Prostate gland (tissue), 2 donors: ENCODE results near the gene RTBDN. TPM values are rescaled to one million over a fixed set of nuclear protein-coding genes. Genes with fewer than 3 reads are reported as not detected.

Experiments used
- DNase-seq: peaks from one replicate; pipeline ENCODE4 v3.0.0-alpha.2; 2019; ENCODE audit warnings: low spot score
- H3K27ac ChIP-seq, 2 donors: fragments of 200-600 bp; sonication (generic); 2 replicates each; pipeline ENCODE4 v1.5.1; 2017 to 2019
- H3K27me3 ChIP-seq: fragments of 200-600 bp; sonication (generic); replicated peaks from 2 replicates; pipeline ENCODE4 v1.5.1; 2019; ENCODE audit not compliant: insufficient read depth
- H3K36me3 ChIP-seq, 2 donors: fragments of 200-600 bp; sonication (generic); 1 replicate in 1 of 2; 2 replicates in 1 of 2; pipeline versions ENCODE4 v1.5.1 to v1.8.1; 2017 to 2019
- H3K4me1 ChIP-seq: fragments of 200-600 bp; sonication (generic); replicated peaks from 2 replicates; pipeline ENCODE4 v1.5.1; 2019
- H3K4me3 ChIP-seq, 2 donors: fragments of 200-600 bp; sonication (generic); 2 replicates each; pipeline ENCODE4 v1.5.1; 2017 to 2019
- H3K9me3 ChIP-seq: fragments of 200-600 bp; sonication (generic); 2 replicates; pipeline ENCODE4 v1.5.1; 2017
- CTCF ChIP-seq, 4 experiments: fragments of 200-600 bp in 2 of 4; fragments of 450-650 bp in 2 of 4; sonication (generic) in 2 of 4; IDR thresholded peaks; 1 replicate in 3 of 4; 2 replicates in 1 of 4; pipeline ENCODE4 v1.5.1; 2016 to 2019; ENCODE audit warnings: antibody characterized with exemption in 4 of 4, mild to moderate bottlenecking in 2 of 4, moderate library complexity in 2 of 4
- POLR2A ChIP-seq: fragments of 450-650 bp; IDR thresholded peaks from one replicate; pipeline ENCODE4 v1.6.1; 2016; ENCODE audit warnings: antibody characterized with exemption, mild to moderate bottlenecking
- POLR2AphosphoS5 ChIP-seq: sonication (generic); formaldehyde crosslinking; IDR thresholded peaks from one replicate; pipeline ENCODE4 v1.6.1; 2017; ENCODE audit warnings: antibody characterized with exemption
- WGBS: methylation state at CpG from one replicate; pipeline ENCODE4 v1.1.5; 2018; 5-methylcytosine and 5-hydroxymethylcytosine counted together
- intact Hi-C: fragments of 100-400 bp; cut with DNase I; formaldehyde crosslinking; loops from one replicate; pipeline ENCODE4 v1.14.2; 2022
- total RNA-seq, 2 donors: library from RNA; depleted of rRNA; stranded (reverse); fragments of >200 nt; gene quantifications; one replicate each; pipeline ENCODE4 v1.1.0, GENCODE V29; 2016

RTBDN gene
- total RNA-seq, 2 donors from 2014 or later, result 1.1 TPM; not detected in 1

DNA sequence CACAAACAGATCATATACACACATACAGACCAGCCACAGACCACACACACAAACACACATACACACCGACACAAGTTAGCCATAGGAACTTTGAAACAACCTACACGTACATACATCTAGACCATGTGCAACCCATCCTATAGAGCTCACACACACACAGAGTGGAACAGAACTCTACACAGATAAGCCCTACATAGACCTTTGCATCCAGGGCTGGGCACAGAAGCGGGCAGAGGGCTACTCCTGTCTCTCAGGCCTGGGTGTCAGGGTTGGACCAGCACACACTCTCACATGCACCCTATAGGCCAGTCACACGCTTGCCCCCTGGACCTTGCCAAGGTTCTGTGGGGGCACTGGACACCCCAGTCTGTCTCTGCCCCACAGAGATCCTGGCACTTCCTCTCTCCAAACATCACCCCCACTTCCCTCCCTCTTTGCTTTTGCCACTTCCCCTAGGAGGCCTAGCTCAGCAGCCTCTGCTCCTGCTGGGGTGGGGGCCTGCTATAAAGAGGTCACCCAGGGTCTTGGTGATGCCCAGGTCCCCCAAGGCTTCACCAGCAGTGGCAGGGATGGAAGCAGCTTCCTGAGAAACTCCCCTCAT, 48.8 kb downstream of the RTBDN start:
- no peak overlapping the region for H3K4me3 ChIP-seq
- TF ChIP-seq POLR2A, result no peak
- TF ChIP-seq POLR2AphosphoS5, result no peak
- no peak for TF ChIP-seq CTCF (IDR thresholded peaks at IDR 0.05)
- H3K9me3 ChIP-seq, result no peaks in the 10 kb centered on the region
- no peak for DNase-seq
- WGBS, result 76% methylated on average over 4 of the region's 4 CpGs
- intact Hi-C loops, result no loop called here
- H3K36me3 ChIP-seq, result no peaks in the 10 kb centered on the region
- no peaks in the 10 kb centered on the region for H3K27me3 ChIP-seq
- H3K27ac ChIP-seq, result peak overlapping the region; percentile 100
- peaks cover 62% of the 10 kb centered on the region for H3K4me1 ChIP-seq

GRCh38 chr19:12784871-12785430, 49.4 kb downstream of the RTBDN start:
- WGBS, result 45% methylated on average over 5 of the region's 5 CpGs
- Histone ChIP-seq H3K4me3 (no peak overlapping the region), H3K36me3 (no peaks in the 10 kb centered on the region), H3K27me3 (no peaks in the 10 kb centered on the region), H3K27ac (peak overlapping the region; percentile 100), H3K9me3 (no peaks in the 10 kb centered on the region), H3K4me1 (peaks cover 62% of the 10 kb centered on the region)
- TF ChIP-seq POLR2AphosphoS5 (peak; percentile 10), CTCF (IDR thresholded peaks at IDR 0.05) (no peak)
- peak; percentile 43 for DNase-seq
- intact Hi-C loops, result no loop called here

- Histone ChIP-seq H3K4me3 (no peak overlapping the region), H3K4me1 (peaks cover 62% of the 10 kb centered on the region), H3K27ac (peak overlapping the region; percentile 100), H3K27me3 (no peaks in the 10 kb centered on the region), H3K36me3 (no peaks in the 10 kb centered on the region), H3K9me3 (no peaks in the 10 kb centered on the region)
- intact Hi-C loops, result no loop called here
- WGBS, result 53% methylated on average over 10 of the region's 10 CpGs
- TF ChIP-seq POLR2A (no peak), CTCF (IDR thresholded peaks at IDR 0.05) (no peak), POLR2AphosphoS5 (no peak)
- no peak for DNase-seq
Observed at GRCh38 chr19:12784394-12784870, 49.9 kb downstream of the RTBDN start.

DNA sequence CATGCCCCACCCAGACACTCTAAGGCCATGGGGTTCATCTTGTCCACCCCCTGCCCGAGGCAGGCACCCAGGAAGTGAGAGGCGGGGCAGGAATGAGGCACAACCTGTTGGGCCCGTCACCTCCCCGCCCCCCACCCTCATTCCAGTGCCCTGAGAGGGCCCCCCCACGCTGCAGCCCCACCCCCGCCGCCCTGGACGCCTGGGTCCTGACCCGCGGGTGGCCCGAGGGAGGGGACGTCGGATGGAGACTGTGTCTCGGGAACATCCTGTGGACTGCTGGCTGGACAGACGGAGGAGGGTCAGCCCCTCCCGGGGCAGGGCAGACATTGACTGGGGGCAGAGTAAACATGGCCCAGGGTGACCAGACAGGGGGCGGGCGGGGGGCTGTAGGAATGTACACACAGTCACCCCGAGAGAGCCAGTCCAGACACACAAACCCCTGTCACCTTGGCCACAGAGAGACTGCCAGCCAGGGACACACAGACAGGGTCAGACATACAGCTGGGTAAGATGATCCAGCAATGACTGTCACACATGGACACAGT, 50.5 kb downstream of the RTBDN start:
- peak; percentile 38 for TF ChIP-seq POLR2AphosphoS5
- no peak for TF ChIP-seq CTCF (IDR thresholded peaks at IDR 0.05)
- peak; percentile 43 for DNase-seq
- H3K9me3 ChIP-seq, result no peaks in the 10 kb centered on the region
- no peaks in the 10 kb centered on the region for H3K27me3 ChIP-seq
- intact Hi-C loops, result no loop called here
- H3K4me3 ChIP-seq, result no peak overlapping the region
- peak overlapping the region; percentile 100 for H3K27ac ChIP-seq
- no peaks in the 10 kb centered on the region for H3K36me3 ChIP-seq
- peaks cover 57% of the 10 kb centered on the region for H3K4me1 ChIP-seq
- 14% methylated on average over 18 of the region's 19 CpGs for WGBS
